Astrocyte (in vitro differentiated cells and primary cell): ENCODE measurements around the gene KRT71. TPM values are rescaled to one million over a fixed set of nuclear protein-coding genes. Genes with fewer than 3 reads are reported as not detected.

Experiments used
- DNase-seq: peaks from one replicate; pipeline ENCODE4 v3.0.0-alpha.2; 2010; ENCODE audit warnings: low read depth
- FAIRE-seq: peaks from 2 replicates; lab custom pipeline; 2011; peaks lifted over from hg19 to GRCh38; lab: Jason Lieb, UNC
- H2AFZ ChIP-seq: 2 replicates; pipeline ENCODE4 v1.6.0; 2012; ENCODE audit warnings: low read depth, low read length, inconsistent platforms
- H3K27ac ChIP-seq: 2 replicates; pipeline ENCODE4 v1.5.1; 2011; ENCODE audit warnings: low read depth, low read length, inconsistent platforms
- H3K27me3 ChIP-seq: 2 replicates; pipeline ENCODE4 v1.6.0; 2011; ENCODE audit warnings: low read length, inconsistent platforms; ENCODE audit not compliant: insufficient read depth
- H3K36me3 ChIP-seq: 2 replicates; pipeline ENCODE4 v1.5.1; 2011; ENCODE audit warnings: low read length, inconsistent platforms; ENCODE audit not compliant: insufficient read depth
- H3K4me1 ChIP-seq: 2 replicates; pipeline ENCODE4 v1.5.1; 2011; ENCODE audit warnings: low read length, inconsistent platforms; ENCODE audit not compliant: insufficient read depth
- H3K4me2 ChIP-seq: 2 replicates; pipeline ENCODE4 v1.6.0; 2012; ENCODE audit warnings: low read length, inconsistent platforms
- H3K4me3 ChIP-seq: 2 replicates; pipeline ENCODE4 v1.5.1; 2011; ENCODE audit warnings: low read depth, mild to moderate bottlenecking, low read length, inconsistent platforms; ENCODE audit not compliant: insufficient read depth
- H3K79me2 ChIP-seq: 2 replicates; pipeline ENCODE4 v1.6.0; 2012; ENCODE audit warnings: mild to moderate bottlenecking, low read length, inconsistent platforms; ENCODE audit not compliant: insufficient read depth
- H3K9ac ChIP-seq: 2 replicates; pipeline ENCODE4 v1.6.0; 2012; ENCODE audit warnings: mild to moderate bottlenecking, low read length, inconsistent platforms
- H3K9me3 ChIP-seq: 2 replicates; pipeline ENCODE4 v1.5.1; 2012; ENCODE audit warnings: low read depth, mild to moderate bottlenecking, low read length, inconsistent platforms; ENCODE audit not compliant: insufficient read depth
- H4K20me1 ChIP-seq: 2 replicates; pipeline ENCODE4 v1.6.0; 2012; ENCODE audit warnings: low read length, inconsistent platforms; ENCODE audit not compliant: insufficient read depth
- H3K27ac Mint-ChIP-seq: one replicate; pipeline ENCODE4 v1.8.0; 2021; ENCODE audit warnings: mild to moderate bottlenecking, mixed read lengths; ENCODE audit not compliant: unreplicated experiment
- H3K27me3 Mint-ChIP-seq: one replicate; pipeline ENCODE4 v1.8.0; 2021; ENCODE audit warnings: low read depth, mixed read lengths; ENCODE audit not compliant: unreplicated experiment
- H3K36me3 Mint-ChIP-seq: one replicate; pipeline ENCODE4 v1.8.0; 2021; ENCODE audit warnings: low read depth, mixed read lengths; ENCODE audit not compliant: unreplicated experiment
- H3K4me1 Mint-ChIP-seq: one replicate; pipeline ENCODE4 v1.8.0; 2021; ENCODE audit warnings: low read depth, mixed read lengths; ENCODE audit not compliant: unreplicated experiment
- H3K4me3 Mint-ChIP-seq: one replicate; pipeline ENCODE4 v1.8.0; 2021; ENCODE audit warnings: mild to moderate bottlenecking, moderate library complexity, mixed read lengths; ENCODE audit not compliant: unreplicated experiment
- H3K9me3 Mint-ChIP-seq: one replicate; pipeline ENCODE4 v1.8.0; 2021; ENCODE audit warnings: mild to moderate bottlenecking, mixed read lengths; ENCODE audit not compliant: unreplicated experiment
- EZH2 ChIP-seq: IDR thresholded peaks from 2 replicates; pipeline ENCODE4 v1.6.1; 2012; ENCODE audit warnings: mild to moderate bottlenecking, low read length, inconsistent platforms; ENCODE audit not compliant: insufficient read depth
- total RNA-seq: library from RNA; stranded (reverse); gene quantifications from 2 replicates; pipeline ENCODE4 v1.2.1, GENCODE V29; 2021
- TF ChIP-seq, protein P1 (sequence below): IDR thresholded peaks from 2 replicates; pipeline ENCODE4 v1.5.1; 2011; ENCODE audit warnings: low read depth, mild to moderate bottlenecking, inconsistent platforms, low read length, moderate library complexity; ENCODE audit not compliant: insufficient read depth

The KRT71 gene
- total RNA-seq, 1 donor from 2014 or later = not detected

DNA sequence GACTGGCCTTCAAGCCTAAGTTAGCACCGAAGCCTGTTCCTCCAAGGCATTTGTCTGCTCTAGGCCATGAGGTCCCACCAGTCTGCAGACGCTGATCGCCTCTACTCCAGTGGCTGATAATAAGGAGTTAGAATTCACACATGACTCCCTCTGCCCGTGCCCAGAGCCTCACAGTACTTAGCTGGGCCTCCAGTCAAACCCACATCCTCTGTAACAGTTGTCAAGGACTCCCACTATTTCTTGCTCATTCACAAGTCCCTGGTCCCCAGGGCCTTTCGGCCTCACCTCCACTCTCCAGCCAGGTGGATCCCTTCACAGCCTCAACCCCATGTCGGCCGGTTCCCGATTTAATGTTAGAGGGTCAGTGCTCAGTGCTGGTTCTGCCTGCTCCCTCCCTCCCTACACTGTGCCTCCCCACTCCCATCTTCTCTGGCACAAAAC lies 26.4 kb downstream of the KRT71 start:
- DNase-seq = no peak

DNA sequence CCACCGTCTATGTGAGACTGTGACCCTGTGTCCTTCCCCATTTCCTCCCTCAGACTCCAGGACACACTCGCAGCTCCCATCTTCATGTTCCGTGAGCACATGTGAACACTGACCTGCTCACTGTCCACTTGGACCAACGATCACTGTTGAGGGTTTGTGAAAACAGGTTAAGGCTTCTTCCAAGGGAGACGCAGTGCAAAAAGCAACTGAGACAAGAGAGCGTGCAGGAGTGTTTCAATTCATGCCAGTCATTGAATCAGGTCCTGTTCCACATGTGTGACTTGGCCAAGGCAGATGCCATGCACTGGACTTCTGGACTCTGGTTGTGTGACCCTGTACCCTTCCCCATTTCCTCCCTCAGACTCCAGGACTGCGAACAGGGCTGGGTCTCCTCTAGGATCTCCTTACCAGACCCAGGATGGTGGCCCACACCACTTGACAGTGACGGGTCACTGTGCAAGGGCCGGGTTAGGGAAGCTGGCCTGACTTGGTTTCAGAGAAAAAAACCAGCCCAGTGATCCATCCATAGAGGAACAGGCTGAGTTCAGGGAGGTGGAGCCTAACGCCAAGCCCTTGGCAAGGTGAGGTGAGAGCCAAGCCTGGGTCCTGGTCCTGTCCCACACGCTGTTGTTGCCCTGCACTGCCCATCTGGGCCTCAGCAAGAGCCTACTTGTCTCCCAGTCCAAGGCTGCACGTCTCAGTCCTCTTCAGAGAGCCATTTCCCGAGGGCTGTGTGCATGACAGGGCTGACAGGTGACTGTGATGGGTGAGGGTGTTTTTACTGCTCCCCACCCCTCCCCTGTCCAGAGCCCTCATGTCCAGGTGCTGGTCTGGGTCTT lies 27.1 kb downstream of the KRT71 start:
- H3K36me3 Mint-ChIP-seq = peaks cover 7% of the 10 kb centered on the region

More for the DNA sequence above, 26.4 kb downstream of the KRT71 start:
- Mint-ChIP-seq H3K36me3 (peaks cover 7% of the 10 kb centered on the region), H3K27me3 (peaks cover 65% of the 10 kb centered on the region), H3K4me3 (no peak overlapping the region), H3K27ac (no peak overlapping the region), H3K4me1 (peaks cover 3% of the 10 kb centered on the region), H3K9me3 (peaks cover 4% of the 10 kb centered on the region)
- Histone ChIP-seq H3K79me2 (no peaks in the 10 kb centered on the region), H3K27ac (no peak overlapping the region), H3K36me3 (no peaks in the 10 kb centered on the region), H3K4me1 (no peaks in the 10 kb centered on the region), H3K9me3 (no peaks in the 10 kb centered on the region), H2AFZ (no peak overlapping the region), H3K4me3 (no peak overlapping the region), H3K27me3 (peaks cover 11% of the 10 kb centered on the region), H3K9ac (no peak overlapping the region), H4K20me1 (no peaks in the 10 kb centered on the region), H3K4me2 (no peak overlapping the region)
- no peak for TF ChIP-seq EZH2
- TF ChIP-seq, protein P1, sequence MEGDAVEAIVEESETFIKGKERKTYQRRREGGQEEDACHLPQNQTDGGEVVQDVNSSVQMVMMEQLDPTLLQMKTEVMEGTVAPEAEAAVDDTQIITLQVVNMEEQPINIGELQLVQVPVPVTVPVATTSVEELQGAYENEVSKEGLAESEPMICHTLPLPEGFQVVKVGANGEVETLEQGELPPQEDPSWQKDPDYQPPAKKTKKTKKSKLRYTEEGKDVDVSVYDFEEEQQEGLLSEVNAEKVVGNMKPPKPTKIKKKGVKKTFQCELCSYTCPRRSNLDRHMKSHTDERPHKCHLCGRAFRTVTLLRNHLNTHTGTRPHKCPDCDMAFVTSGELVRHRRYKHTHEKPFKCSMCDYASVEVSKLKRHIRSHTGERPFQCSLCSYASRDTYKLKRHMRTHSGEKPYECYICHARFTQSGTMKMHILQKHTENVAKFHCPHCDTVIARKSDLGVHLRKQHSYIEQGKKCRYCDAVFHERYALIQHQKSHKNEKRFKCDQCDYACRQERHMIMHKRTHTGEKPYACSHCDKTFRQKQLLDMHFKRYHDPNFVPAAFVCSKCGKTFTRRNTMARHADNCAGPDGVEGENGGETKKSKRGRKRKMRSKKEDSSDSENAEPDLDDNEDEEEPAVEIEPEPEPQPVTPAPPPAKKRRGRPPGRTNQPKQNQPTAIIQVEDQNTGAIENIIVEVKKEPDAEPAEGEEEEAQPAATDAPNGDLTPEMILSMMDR = no peak
- FAIRE-seq = no peak

More for the DNA sequence above, 27.1 kb downstream of the KRT71 start:
- H3K9ac ChIP-seq = no peak overlapping the region
- DNase-seq (no peak), FAIRE-seq (no peak)
- H3K4me3 ChIP-seq = no peak overlapping the region
- H3K79me2 ChIP-seq = no peaks in the 10 kb centered on the region
- H3K4me1 ChIP-seq = no peaks in the 10 kb centered on the region
- H3K27ac Mint-ChIP-seq = no peak overlapping the region
- H3K4me2 ChIP-seq = no peak overlapping the region
- H3K9me3 ChIP-seq = no peaks in the 10 kb centered on the region
- no peak overlapping the region for H2AFZ ChIP-seq
- H3K27ac ChIP-seq = no peak overlapping the region
- H3K27me3 Mint-ChIP-seq = peaks cover 63% of the 10 kb centered on the region
- peaks cover 4% of the 10 kb centered on the region for H3K9me3 Mint-ChIP-seq
- no peaks in the 10 kb centered on the region for H3K36me3 ChIP-seq
- H3K27me3 ChIP-seq = peaks cover 11% of the 10 kb centered on the region
- TF ChIP-seq, protein P1 = no peak
- TF ChIP-seq EZH2 = no peak
- peaks cover 3% of the 10 kb centered on the region for H3K4me1 Mint-ChIP-seq
- no peaks in the 10 kb centered on the region for H4K20me1 ChIP-seq
- no peak overlapping the region for H3K4me3 Mint-ChIP-seq
